Panc1 (cell line): Measurements from ENCODE around the gene RALB. TPM values are rescaled to one million over a fixed set of nuclear protein-coding genes. Genes with fewer than 3 reads are reported as not detected.

Experiments used
- ATAC-seq: fragments of 200-7000 bp; cut with Tn5 transposase; 2 replicates; pipeline ENCODE4 v1.9.1; 2020; ENCODE audit warnings: mild to moderate bottlenecking, moderate library complexity
- BruUV-seq: library from RNA; stranded (reverse); fragments of 400-500 nt; replicated peaks from 2 replicates; lab custom pipeline; 2021; lab: Mats Ljungman, UMichigan
- CTCF ChIA-PET: fragments of 300-600 bp; sonication (Branson Sonifier 250); formaldehyde crosslinking; loops from one replicate; lab custom pipeline; 2022; ENCODE audit warnings: antibody characterized with exemption; lab: Charles Lee
- POLR2A ChIA-PET: fragments of 300-600 bp; sonication (Branson Sonifier 250); formaldehyde crosslinking; loops from one replicate; lab custom pipeline; 2022; ENCODE audit warnings: antibody characterized with exemption; lab: Charles Lee
- DNase-seq: peaks from one replicate; pipeline ENCODE4 v3.0.0-alpha.2; 2010; ENCODE audit warnings: low read depth, low spot score
- H3K27ac ChIP-seq: 2 replicates; pipeline ENCODE4 v1.5.1; 2011; ENCODE audit warnings: mild to moderate bottlenecking, low read length, inconsistent platforms
- H3K27me3 ChIP-seq: fragments of 200-500 bp; sonication (Bioruptor generic); 2 replicates; pipeline ENCODE4 v1.6.0; 2014; ENCODE audit warnings: low read length, inconsistent platforms; ENCODE audit not compliant: control insufficient read depth, insufficient read depth
- H3K36me3 ChIP-seq: fragments of 200-500 bp; sonication (Bioruptor generic); 2 replicates; pipeline ENCODE4 v1.5.1; 2014; ENCODE audit warnings: inconsistent platforms, mild to moderate bottlenecking, low read length, moderate library complexity; ENCODE audit not compliant: control insufficient read depth, insufficient read depth
- H3K4me1 ChIP-seq: 2 replicates; pipeline ENCODE4 v1.5.1; 2011; ENCODE audit warnings: inconsistent platforms, mild to moderate bottlenecking, low read length, moderate library complexity; ENCODE audit not compliant: control insufficient read depth, insufficient read depth
- H3K4me3 ChIP-seq, 2 experiments: 2 replicates each; pipeline ENCODE4 v1.5.1; 2011 to 2012; ENCODE audit warnings: low read depth in 2 of 2, low read length in 2 of 2, mild to moderate bottlenecking in 2 of 2, inconsistent platforms in 1 of 2, moderate library complexity in 1 of 2
- H3K9me3 ChIP-seq: fragments of 200-500 bp; sonication (Bioruptor generic); 2 replicates; pipeline ENCODE4 v1.5.1; 2014; ENCODE audit warnings: low read depth, mild to moderate bottlenecking, inconsistent platforms, low read length, moderate library complexity; ENCODE audit not compliant: control insufficient read depth, insufficient read depth
- POLR2AphosphoS5 ChIP-seq: IDR thresholded peaks from 2 replicates; pipeline ENCODE4 v1.6.1; 2012; ENCODE audit warnings: mild to moderate bottlenecking, low read depth, low read length, moderate library complexity
- SIN3A ChIP-seq: IDR thresholded peaks from 2 replicates; pipeline ENCODE4 v1.6.1; 2012; ENCODE audit warnings: low read depth, mild to moderate bottlenecking, low read length, moderate library complexity, borderline replicate concordance; ENCODE audit not compliant: insufficient read depth
- TCF7L2 ChIP-seq: IDR thresholded peaks from 2 replicates; pipeline ENCODE4 v1.6.1; 2011; ENCODE audit warnings: mild to moderate bottlenecking, low read depth, low read length, inconsistent platforms
- in situ Hi-C: cut with HindIII; loops from 2 replicates; pipeline ENCODE4 v1.10.0; 2016; ENCODE audit warnings: low sequenced_read_pairs, low pct_unique_long_range_greater_than_20kb
- intact Hi-C: fragments of 100-400 bp; cut with micrococcal nuclease; formaldehyde crosslinking; loops from one replicate; pipeline ENCODE4 v1.10.0; 2022; ENCODE audit not compliant: unreplicated experiment
- total RNA-seq: library from RNA; stranded (reverse); gene quantifications from one replicate; pipeline ENCODE4 v1.2.1, GENCODE V29; 2021; ENCODE audit not compliant: unreplicated experiment
- TF ChIP-seq, protein P1 (sequence below): fragments of 450-650 bp; IDR thresholded peaks from 2 replicates; pipeline ENCODE4 v1.5.1; 2017; ENCODE audit warnings: mild to moderate bottlenecking
- TF ChIP-seq, protein P2 (sequence below), 2 experiments: IDR thresholded peaks; 2 replicates each; pipeline ENCODE4 v1.6.1; 2011 to 2012; ENCODE audit warnings: low read depth in 2 of 2, control low read depth in 1 of 2, low read length in 1 of 2, mild to moderate bottlenecking in 1 of 2, moderate library complexity in 1 of 2; ENCODE audit not compliant: insufficient read depth in 1 of 2

RALB gene
- total RNA-seq, 1 experiment from 2014 or later: 47.8 TPM

DNA sequence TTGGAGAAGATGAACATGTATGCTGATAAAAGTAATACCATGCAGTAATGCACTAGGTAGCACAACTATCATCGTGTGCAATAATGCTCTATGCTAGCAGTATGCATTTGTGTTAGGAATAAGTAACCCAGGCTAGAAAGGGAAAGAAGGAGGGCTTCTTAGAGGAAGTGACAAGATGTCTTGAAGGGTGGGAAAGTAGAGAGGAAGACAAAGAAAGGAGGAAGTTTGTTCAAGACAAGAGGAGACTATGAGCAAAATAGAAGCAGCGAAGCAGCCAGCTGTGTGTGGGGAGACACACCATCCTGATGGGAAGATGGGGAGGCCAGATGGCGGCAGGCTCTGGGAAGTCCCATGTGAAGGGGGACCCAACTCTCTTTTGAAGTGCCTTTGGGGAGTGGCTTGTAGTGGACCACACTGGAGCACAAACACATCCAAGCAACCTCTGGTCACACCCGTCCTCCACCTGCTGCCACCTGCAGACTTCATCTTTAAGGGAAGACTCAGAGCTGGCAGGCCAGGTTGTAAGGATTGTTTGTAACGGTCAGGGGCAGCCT lies 53.4 kb downstream of the RALB start:
- H3K4me3 ChIP-seq: no peak overlapping the region
- no TSS peak for BruUV-seq
- no peaks in the 10 kb centered on the region for H3K36me3 ChIP-seq
- no peaks in the 10 kb centered on the region for H3K27me3 ChIP-seq
- H3K27ac ChIP-seq: no peak overlapping the region
- in situ Hi-C loops: no loop called here
- intact Hi-C loops: no loop called here
- CTCF ChIA-PET: no interaction called here
- ATAC-seq (no peak), DNase-seq (no peak)
- TF ChIP-seq, protein P1, sequence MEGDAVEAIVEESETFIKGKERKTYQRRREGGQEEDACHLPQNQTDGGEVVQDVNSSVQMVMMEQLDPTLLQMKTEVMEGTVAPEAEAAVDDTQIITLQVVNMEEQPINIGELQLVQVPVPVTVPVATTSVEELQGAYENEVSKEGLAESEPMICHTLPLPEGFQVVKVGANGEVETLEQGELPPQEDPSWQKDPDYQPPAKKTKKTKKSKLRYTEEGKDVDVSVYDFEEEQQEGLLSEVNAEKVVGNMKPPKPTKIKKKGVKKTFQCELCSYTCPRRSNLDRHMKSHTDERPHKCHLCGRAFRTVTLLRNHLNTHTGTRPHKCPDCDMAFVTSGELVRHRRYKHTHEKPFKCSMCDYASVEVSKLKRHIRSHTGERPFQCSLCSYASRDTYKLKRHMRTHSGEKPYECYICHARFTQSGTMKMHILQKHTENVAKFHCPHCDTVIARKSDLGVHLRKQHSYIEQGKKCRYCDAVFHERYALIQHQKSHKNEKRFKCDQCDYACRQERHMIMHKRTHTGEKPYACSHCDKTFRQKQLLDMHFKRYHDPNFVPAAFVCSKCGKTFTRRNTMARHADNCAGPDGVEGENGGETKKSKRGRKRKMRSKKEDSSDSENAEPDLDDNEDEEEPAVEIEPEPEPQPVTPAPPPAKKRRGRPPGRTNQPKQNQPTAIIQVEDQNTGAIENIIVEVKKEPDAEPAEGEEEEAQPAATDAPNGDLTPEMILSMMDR: no peak
- TF ChIP-seq SIN3A (no peak), TCF7L2 (no peak), POLR2AphosphoS5 (no peak)
- TF ChIP-seq, protein P2, sequence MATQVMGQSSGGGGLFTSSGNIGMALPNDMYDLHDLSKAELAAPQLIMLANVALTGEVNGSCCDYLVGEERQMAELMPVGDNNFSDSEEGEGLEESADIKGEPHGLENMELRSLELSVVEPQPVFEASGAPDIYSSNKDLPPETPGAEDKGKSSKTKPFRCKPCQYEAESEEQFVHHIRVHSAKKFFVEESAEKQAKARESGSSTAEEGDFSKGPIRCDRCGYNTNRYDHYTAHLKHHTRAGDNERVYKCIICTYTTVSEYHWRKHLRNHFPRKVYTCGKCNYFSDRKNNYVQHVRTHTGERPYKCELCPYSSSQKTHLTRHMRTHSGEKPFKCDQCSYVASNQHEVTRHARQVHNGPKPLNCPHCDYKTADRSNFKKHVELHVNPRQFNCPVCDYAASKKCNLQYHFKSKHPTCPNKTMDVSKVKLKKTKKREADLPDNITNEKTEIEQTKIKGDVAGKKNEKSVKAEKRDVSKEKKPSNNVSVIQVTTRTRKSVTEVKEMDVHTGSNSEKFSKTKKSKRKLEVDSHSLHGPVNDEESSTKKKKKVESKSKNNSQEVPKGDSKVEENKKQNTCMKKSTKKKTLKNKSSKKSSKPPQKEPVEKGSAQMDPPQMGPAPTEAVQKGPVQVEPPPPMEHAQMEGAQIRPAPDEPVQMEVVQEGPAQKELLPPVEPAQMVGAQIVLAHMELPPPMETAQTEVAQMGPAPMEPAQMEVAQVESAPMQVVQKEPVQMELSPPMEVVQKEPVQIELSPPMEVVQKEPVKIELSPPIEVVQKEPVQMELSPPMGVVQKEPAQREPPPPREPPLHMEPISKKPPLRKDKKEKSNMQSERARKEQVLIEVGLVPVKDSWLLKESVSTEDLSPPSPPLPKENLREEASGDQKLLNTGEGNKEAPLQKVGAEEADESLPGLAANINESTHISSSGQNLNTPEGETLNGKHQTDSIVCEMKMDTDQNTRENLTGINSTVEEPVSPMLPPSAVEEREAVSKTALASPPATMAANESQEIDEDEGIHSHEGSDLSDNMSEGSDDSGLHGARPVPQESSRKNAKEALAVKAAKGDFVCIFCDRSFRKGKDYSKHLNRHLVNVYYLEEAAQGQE (IDR thresholded peaks at IDR 0.05; ENCODE audit: insufficient read depth in 1 of 2, low read depth in 2 of 2, low read length in 1 of 2): no peak
- no peaks in the 10 kb centered on the region for H3K9me3 ChIP-seq
- H3K4me1 ChIP-seq: no peaks in the 10 kb centered on the region; the same call in 1 of the 2 replicates
- POLR2A ChIA-PET: no interaction called here

- POLR2A ChIA-PET: no interaction called here
- no peaks in the 10 kb centered on the region for H3K9me3 ChIP-seq
- DNase-seq (no peak), ATAC-seq (no peak)
- intact Hi-C loops: no loop called here
- no peak overlapping the region for H3K4me3 ChIP-seq
- BruUV-seq: no TSS peak
- in situ Hi-C loops: no loop called here
- H3K27ac ChIP-seq: no peak overlapping the region
- no peaks in the 10 kb centered on the region for H3K27me3 ChIP-seq
- H3K36me3 ChIP-seq: no peaks in the 10 kb centered on the region
- CTCF ChIA-PET: no interaction called here
- H3K4me1 ChIP-seq: no peaks in the 10 kb centered on the region; the same call in 1 of the 2 replicates
- TF ChIP-seq, protein P1: no peak
- TF ChIP-seq SIN3A (no peak), TCF7L2 (no peak), POLR2AphosphoS5 (no peak)
- TF ChIP-seq, protein P2 (IDR thresholded peaks at IDR 0.05; ENCODE audit: insufficient read depth in 1 of 2, low read depth in 2 of 2, low read length in 1 of 2): no peak
Measured at GRCh38 chr2:120307482-120307881, 54.8 kb downstream of the RALB start.
